Kidney (tissue), 14 donors: ENCODE measurements around the gene CACNA1E. TPM values are rescaled to one million over a fixed set of nuclear protein-coding genes. Genes with fewer than 3 reads are reported as not detected.
"Not testable (repeated sequence)": the region's sequence is repeated elsewhere in the genome, so short reads cannot be mapped to it uniquely, and the experiment has no call there.

Experiments used
- DNase-seq, 5 donors: peaks; one replicate each; pipeline ENCODE4 v3.0.0-alpha.2; 2013 to 2020
- FAIRE-seq: peaks from 2 replicates; lab custom pipeline; 2012; peaks lifted over from hg19 to GRCh38; lab: Jason Lieb, UNC
- H3K27ac ChIP-seq, 2 donors: one replicate each; pipeline ENCODE4 v1.7.0; 2013; ENCODE audit warnings: low read depth in 2 of 2, low read length in 2 of 2, inconsistent platforms in 1 of 2
- H3K27me3 ChIP-seq: one replicate; pipeline ENCODE4 v1.7.1; 2013; ENCODE audit warnings: low read length, inconsistent platforms; ENCODE audit not compliant: control insufficient read depth, insufficient read depth
- H3K36me3 ChIP-seq, 3 donors: one replicate each; pipeline versions ENCODE4 v1.7.0 to v1.7.1; 2013; ENCODE audit warnings: low read length in 3 of 3, control low read depth in 1 of 3, inconsistent platforms in 1 of 3; ENCODE audit not compliant: insufficient read depth in 3 of 3, control insufficient read depth in 2 of 3
- H3K4me1 ChIP-seq, 3 donors: one replicate each; pipeline versions ENCODE4 v1.7.0 to v1.7.1; 2013; ENCODE audit warnings: low read length in 3 of 3, inconsistent platforms in 1 of 3, low read depth in 1 of 3; ENCODE audit not compliant: control insufficient read depth in 2 of 3, insufficient read depth in 2 of 3
- H3K4me3 ChIP-seq, 3 donors: one replicate each; pipeline versions ENCODE4 v1.7.0 to v1.8.1; 2013; ENCODE audit warnings: low read length in 3 of 3, control low read depth in 1 of 3, inconsistent platforms in 1 of 3
- H3K9ac ChIP-seq, 3 donors: one replicate each; pipeline versions ENCODE4 v1.7.0 to v1.7.1; 2013; ENCODE audit warnings: low read length in 3 of 3, control low read depth in 1 of 3, inconsistent platforms in 1 of 3
- H3K9me3 ChIP-seq, 3 donors: one replicate each; pipeline versions ENCODE4 v1.7.0 to v1.7.1; 2013; ENCODE audit warnings: low read length in 3 of 3, control low read depth in 1 of 3, inconsistent platforms in 1 of 3; ENCODE audit not compliant: control insufficient read depth in 2 of 3, insufficient read depth in 1 of 3
- intact Hi-C: fragments of 100-400 bp; cut with DNase I; formaldehyde crosslinking; loops from one replicate; pipeline ENCODE4 v1.11.1; 2022
- polyA plus RNA-seq: library from polyadenylated mRNA; stranded (reverse); fragments of 350-450 nt; fragmentation: Illumina TruSeq; extraction: RNeasy Lipid Tissue Mini Kit (QIAGEN cat#74804); gene quantifications from one replicate; pipeline ENCODE4 v1.2.3, GENCODE V29; 2014; ENCODE audit warnings: low read depth, low replicate concordance; ENCODE audit not compliant: insufficient read depth
- total RNA-seq: library from RNA; stranded (reverse); fragmentation: NEBNext Ultra II Directional; extraction: Animal tissue kit (Norgen Biotek cat#: 25700); gene quantifications from one replicate; pipeline ENCODE4 v1.2.1, GENCODE V29; 2021
- TF ChIP-seq, protein P1 (sequence below): IDR thresholded peaks from 3 replicates; pipeline ENCODE4 v1.5.1; 2012; ENCODE audit warnings: mild to moderate bottlenecking, moderate library complexity, borderline replicate concordance; ENCODE audit not compliant: insufficient read depth; ENCODE audit errors: extremely low read depth
- donor health status: control.
- donor health status: control.
- donor health status: control.
- donor health status: control.
- donor health status: control.
- donor health status: DM: yes; HTN: yes; CAD: no.
- donor health status: Normal renal cell carcinoma (clear cell type).

Gene CACNA1E
- total and polyA plus RNA-seq, 2 donors from 2014 or later, result 0.19 TPM

DNA sequence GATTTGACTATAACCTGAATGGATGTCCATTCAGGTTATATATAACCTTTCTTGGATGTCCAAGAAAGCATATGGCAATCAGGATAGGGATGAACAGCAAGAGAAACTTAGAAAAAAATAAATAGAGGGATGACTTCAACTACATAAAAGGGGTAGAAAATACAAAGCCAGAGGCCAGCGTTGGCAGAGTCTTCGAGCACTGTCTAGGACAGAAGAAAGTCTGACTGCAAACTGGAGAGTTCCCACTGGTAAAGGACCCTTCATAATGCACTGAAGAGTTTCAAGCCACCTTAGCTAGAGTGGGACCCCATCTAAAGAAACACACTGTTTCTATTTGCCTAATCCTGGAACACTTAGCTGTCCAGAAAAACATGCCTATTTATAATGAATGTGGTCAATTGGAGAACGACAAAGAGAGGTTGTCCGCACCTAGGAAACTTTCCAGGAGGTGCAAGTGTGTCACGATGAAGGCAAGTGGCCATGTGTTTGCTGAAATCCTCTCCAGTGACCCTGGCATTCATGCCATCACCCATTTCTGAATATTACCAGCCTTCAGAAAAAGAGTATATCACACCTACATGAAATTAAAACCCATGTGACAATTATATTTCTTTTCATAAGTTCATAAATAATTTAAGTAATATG, 362.8 kb downstream of the CACNA1E start:
- no peak for FAIRE-seq
- Histone ChIP-seq H3K9me3 (no peaks in the 10 kb centered on the region), H3K9ac (no peak overlapping the region), H3K36me3 (no peaks in the 10 kb centered on the region), H3K4me3 (no peak overlapping the region), H3K27ac (no peak overlapping the region), H3K4me1 (no peaks in the 10 kb centered on the region), H3K27me3 (no peaks in the 10 kb centered on the region)
- TF ChIP-seq, protein P1, sequence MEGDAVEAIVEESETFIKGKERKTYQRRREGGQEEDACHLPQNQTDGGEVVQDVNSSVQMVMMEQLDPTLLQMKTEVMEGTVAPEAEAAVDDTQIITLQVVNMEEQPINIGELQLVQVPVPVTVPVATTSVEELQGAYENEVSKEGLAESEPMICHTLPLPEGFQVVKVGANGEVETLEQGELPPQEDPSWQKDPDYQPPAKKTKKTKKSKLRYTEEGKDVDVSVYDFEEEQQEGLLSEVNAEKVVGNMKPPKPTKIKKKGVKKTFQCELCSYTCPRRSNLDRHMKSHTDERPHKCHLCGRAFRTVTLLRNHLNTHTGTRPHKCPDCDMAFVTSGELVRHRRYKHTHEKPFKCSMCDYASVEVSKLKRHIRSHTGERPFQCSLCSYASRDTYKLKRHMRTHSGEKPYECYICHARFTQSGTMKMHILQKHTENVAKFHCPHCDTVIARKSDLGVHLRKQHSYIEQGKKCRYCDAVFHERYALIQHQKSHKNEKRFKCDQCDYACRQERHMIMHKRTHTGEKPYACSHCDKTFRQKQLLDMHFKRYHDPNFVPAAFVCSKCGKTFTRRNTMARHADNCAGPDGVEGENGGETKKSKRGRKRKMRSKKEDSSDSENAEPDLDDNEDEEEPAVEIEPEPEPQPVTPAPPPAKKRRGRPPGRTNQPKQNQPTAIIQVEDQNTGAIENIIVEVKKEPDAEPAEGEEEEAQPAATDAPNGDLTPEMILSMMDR, result no peak
- DNase-seq, result no peak
- intact Hi-C loops, result no loop called here

DNA sequence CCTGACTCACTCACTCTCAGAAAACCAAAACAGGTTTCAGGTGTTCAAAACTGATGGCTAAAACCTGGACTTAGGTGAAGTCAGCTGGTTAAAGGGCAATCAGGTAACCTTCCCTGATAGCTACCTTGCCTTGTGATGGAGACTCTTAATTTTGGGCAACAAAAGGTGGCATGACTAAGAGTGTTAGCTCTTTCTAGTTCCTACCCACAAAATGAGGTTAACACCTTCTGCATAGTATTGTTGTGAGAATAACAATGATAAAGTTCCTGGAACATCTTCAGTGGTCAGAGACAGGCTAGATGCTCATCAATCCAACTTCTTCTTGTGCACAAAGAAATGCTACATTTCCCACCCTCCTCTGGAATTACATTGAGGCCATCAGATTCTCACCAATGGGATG, 363.4 kb downstream of the CACNA1E start:
- FAIRE-seq (no peak), DNase-seq (no peak)
- Histone ChIP-seq H3K9ac (no peak overlapping the region), H3K9me3 (no peaks in the 10 kb centered on the region), H3K27ac (no peak overlapping the region), H3K4me3 (no peak overlapping the region), H3K4me1 (no peaks in the 10 kb centered on the region), H3K27me3 (no peaks in the 10 kb centered on the region), H3K36me3 (no peaks in the 10 kb centered on the region)
- intact Hi-C loops, result no loop called here
- TF ChIP-seq, protein P1, result no peak

DNA sequence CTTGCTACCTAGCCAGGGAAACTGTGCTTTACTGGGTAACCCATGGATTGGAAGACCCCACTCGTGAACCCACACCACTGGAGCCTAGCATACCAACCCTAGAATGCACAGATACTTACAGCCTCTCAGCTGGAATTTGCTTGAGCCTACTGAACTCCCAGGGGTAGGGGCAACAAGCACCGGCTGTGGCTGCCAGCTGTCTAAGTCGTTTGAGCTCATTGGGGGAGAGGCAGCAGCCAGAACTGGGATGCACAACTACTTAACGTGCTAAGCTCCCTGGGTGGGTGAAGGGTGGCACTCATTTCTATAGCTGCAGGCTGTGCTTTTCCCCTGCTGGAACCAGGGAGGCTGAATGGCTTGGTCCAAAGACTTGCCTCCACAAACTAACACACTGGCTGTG, 365.8 kb downstream of the CACNA1E start:
- DNase-seq, result no peak
- no peak for FAIRE-seq
- Histone ChIP-seq H3K4me1 (no peaks in the 10 kb centered on the region), H3K27me3 (no peaks in the 10 kb centered on the region), H3K9me3 (no peaks in the 10 kb centered on the region), H3K4me3 (no peak overlapping the region), H3K36me3 (no peaks in the 10 kb centered on the region), H3K9ac (no peak overlapping the region), H3K27ac (no peak overlapping the region)
- intact Hi-C loops, result no loop called here
- TF ChIP-seq, protein P1, result no peak

DNA sequence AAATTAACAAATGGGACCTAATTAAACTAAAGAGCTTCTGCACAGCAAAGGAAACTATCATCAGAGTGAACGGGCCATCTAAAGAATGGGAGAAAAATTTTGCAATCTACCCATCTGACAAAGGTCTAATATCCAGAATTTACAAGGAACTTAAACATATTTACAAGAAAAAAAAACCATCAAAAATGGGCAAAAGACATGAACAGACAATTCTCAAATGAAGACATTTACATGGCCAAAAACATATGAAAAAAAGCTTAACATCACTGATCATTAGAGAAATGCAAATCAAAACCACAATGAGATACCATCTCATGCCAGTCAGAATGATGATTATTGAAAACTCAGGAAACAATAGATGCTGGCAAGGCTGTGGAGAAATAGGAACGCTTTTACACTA, 370.9 kb downstream of the CACNA1E start:
- DNase-seq, H3K27me3 ChIP-seq, H3K4me3 ChIP-seq, intact Hi-C loops, H3K9me3 ChIP-seq, H3K9ac ChIP-seq, H3K4me1 ChIP-seq, H3K27ac ChIP-seq, H3K36me3 ChIP-seq, FAIRE-seq: not testable (repeated sequence)
